H9 (cell line): ENCODE measurements around the gene LDB2. TPM values are rescaled to one million over a fixed set of nuclear protein-coding genes. Genes with fewer than 3 reads are reported as not detected.

Experiments used
- DNase-seq: peaks from one replicate; pipeline ENCODE4 v3.0.0-alpha.2; 2017
- H2AFZ ChIP-seq: one replicate; pipeline ENCODE4 v1.6.1; 2013; ENCODE audit warnings: mild to moderate bottlenecking, low read length, control low read depth, moderate library complexity
- H2AK5ac ChIP-seq: 2 replicates; pipeline ENCODE4 v1.6.1; 2013; ENCODE audit warnings: low read length, control low read depth, mixed read lengths; ENCODE audit not compliant: insufficient read length
- H2BK120ac ChIP-seq: one replicate; pipeline ENCODE4 v1.6.1; 2013; ENCODE audit warnings: low read depth, mild to moderate bottlenecking, low read length, control low read depth, inconsistent platforms; ENCODE audit not compliant: poor library complexity, severe bottlenecking
- H2BK12ac ChIP-seq: 2 replicates; pipeline ENCODE4 v1.6.1; 2013; ENCODE audit warnings: low read length, control low read depth, mixed read lengths, low read depth; ENCODE audit not compliant: insufficient read length
- H2BK15ac ChIP-seq: 2 replicates; pipeline ENCODE4 v1.6.1; 2013; ENCODE audit warnings: low read depth, low read length, control low read depth
- H2BK20ac ChIP-seq: one replicate; pipeline ENCODE4 v1.6.1; 2013; ENCODE audit warnings: low read depth, mild to moderate bottlenecking, low read length, control low read depth, inconsistent platforms; ENCODE audit not compliant: poor library complexity, severe bottlenecking
- H2BK5ac ChIP-seq: 2 replicates; pipeline ENCODE4 v1.6.1; 2013; ENCODE audit warnings: low read length, control low read depth, mixed read lengths; ENCODE audit not compliant: insufficient read length
- H3K14ac ChIP-seq: 2 replicates; pipeline ENCODE4 v1.6.1; 2013; ENCODE audit warnings: low read length, control low read depth; ENCODE audit not compliant: insufficient read depth
- H3K18ac ChIP-seq: 2 replicates; pipeline ENCODE4 v1.6.1; 2013; ENCODE audit warnings: low read depth, mild to moderate bottlenecking, mixed read lengths, low read length, control low read depth; ENCODE audit not compliant: insufficient read length
- H3K23ac ChIP-seq: 2 replicates; pipeline ENCODE4 v1.6.1; 2013; ENCODE audit warnings: low read length, control low read depth, mixed read lengths, low read depth; ENCODE audit not compliant: insufficient read length
- H3K23me2 ChIP-seq: 2 replicates; pipeline ENCODE4 v1.6.1; 2013; ENCODE audit warnings: low read depth, mild to moderate bottlenecking, mixed read lengths, low read length, control low read depth; ENCODE audit not compliant: insufficient read length, poor library complexity, severe bottlenecking
- H3K27ac ChIP-seq: 2 replicates; pipeline ENCODE4 v1.5.1; 2013; ENCODE audit warnings: low read length, control low read depth, mixed read lengths, low read depth; ENCODE audit not compliant: insufficient read length
- H3K27me3 ChIP-seq: 2 replicates; pipeline ENCODE4 v1.6.1; 2013; ENCODE audit warnings: low read length, control low read depth, inconsistent platforms; ENCODE audit not compliant: insufficient read depth
- H3K4ac ChIP-seq: 2 replicates; pipeline ENCODE4 v1.6.1; 2013; ENCODE audit warnings: low read depth, mild to moderate bottlenecking, control low read depth, inconsistent platforms, low read length, moderate library complexity
- H3K4me1 ChIP-seq: 2 replicates; pipeline ENCODE4 v1.6.1; 2013; ENCODE audit warnings: low read length, control low read depth, inconsistent platforms; ENCODE audit not compliant: insufficient read depth
- H3K4me2 ChIP-seq: 2 replicates; pipeline ENCODE4 v1.6.1; 2013; ENCODE audit warnings: low read length, control low read depth, mixed read lengths; ENCODE audit not compliant: insufficient read length, insufficient read depth
- H3K56ac ChIP-seq: 2 replicates; pipeline ENCODE4 v1.6.1; 2013; ENCODE audit warnings: low read depth, mild to moderate bottlenecking, mixed read lengths, low read length, control low read depth; ENCODE audit not compliant: insufficient read length
- H3K79me1 ChIP-seq: 2 replicates; pipeline ENCODE4 v1.6.1; 2013; ENCODE audit warnings: low read depth, mild to moderate bottlenecking, moderate library complexity, low read length, control low read depth, inconsistent platforms; ENCODE audit not compliant: insufficient read depth, poor library complexity, severe bottlenecking
- H3K79me2 ChIP-seq: 2 replicates; pipeline ENCODE4 v1.6.1; 2013; ENCODE audit warnings: low read length, control low read depth, inconsistent platforms; ENCODE audit not compliant: insufficient read depth
- H3K9ac ChIP-seq: 2 replicates; pipeline ENCODE4 v1.6.1; 2013; ENCODE audit warnings: low read length, control low read depth, mixed read lengths; ENCODE audit not compliant: insufficient read length; ENCODE audit errors: extremely low read depth
- H3K9me3 ChIP-seq: one replicate; pipeline ENCODE4 v1.6.1; 2013; ENCODE audit warnings: low read depth, low read length, inconsistent platforms; ENCODE audit not compliant: control insufficient read depth
- H3T11ph ChIP-seq: one replicate; pipeline ENCODE4 v1.6.1; 2013; ENCODE audit warnings: mild to moderate bottlenecking, low read length, control low read depth, inconsistent platforms
- H4K20me1 ChIP-seq: one replicate; pipeline ENCODE4 v1.6.1; 2013; ENCODE audit not compliant: control insufficient read depth, insufficient read length, insufficient read depth
- H4K5ac ChIP-seq: 2 replicates; pipeline ENCODE4 v1.6.1; 2013; ENCODE audit warnings: low read depth, mild to moderate bottlenecking, mixed read lengths, low read length, control low read depth; ENCODE audit not compliant: insufficient read length
- H4K8ac ChIP-seq: replicated peaks from 2 replicates; pipeline ENCODE4 v1.6.1; 2013; ENCODE audit warnings: low read length, control low read depth, mixed read lengths, low read depth; ENCODE audit not compliant: insufficient read length
- H4K91ac ChIP-seq: 2 replicates; pipeline ENCODE4 v1.6.1; 2013; ENCODE audit warnings: low read depth, mild to moderate bottlenecking, moderate library complexity, mixed read lengths, low read length, control low read depth; ENCODE audit not compliant: insufficient read length
- H3K27ac Mint-ChIP-seq, 3 experiments: 2 replicates in 2 of 3; 3 replicates in 1 of 3; pipeline ENCODE4 v1.8.0; 2020 to 2021; ENCODE audit warnings: mixed read lengths in 3 of 3, mild to moderate bottlenecking in 1 of 3, moderate library complexity in 1 of 3
- H3K27me3 Mint-ChIP-seq: 2 replicates; pipeline ENCODE4 v1.8.0; 2021; ENCODE audit warnings: low read depth, mild to moderate bottlenecking, moderate library complexity, mixed read lengths
- H3K36me3 Mint-ChIP-seq, 3 experiments: 2 replicates in 2 of 3; 3 replicates in 1 of 3; pipeline ENCODE4 v1.8.0; 2020 to 2021; ENCODE audit warnings: low read depth in 3 of 3, mixed read lengths in 3 of 3; ENCODE audit not compliant: insufficient read depth in 1 of 3
- H3K4me1 Mint-ChIP-seq, 2 experiments: 2 replicates each; pipeline ENCODE4 v1.8.0; 2020; ENCODE audit warnings: mixed read lengths in 2 of 2
- H3K4me3 Mint-ChIP-seq, 2 experiments: 2 replicates in 1 of 2; 3 replicates in 1 of 2; pipeline ENCODE4 v1.8.0; 2020 to 2021; ENCODE audit warnings: mild to moderate bottlenecking in 2 of 2, mixed read lengths in 2 of 2, moderate library complexity in 1 of 2
- H3K9me3 Mint-ChIP-seq, 2 experiments: 2 replicates in 1 of 2; 3 replicates in 1 of 2; pipeline ENCODE4 v1.8.0; 2020; ENCODE audit warnings: mild to moderate bottlenecking in 2 of 2, mixed read lengths in 2 of 2, moderate library complexity in 1 of 2
- WGBS: extraction: QIAGEN DNeasy Blood & Tissue Kit; methylation state at CpG from one replicate; pipeline ENCODE4 v1.1.7; 2013; ENCODE audit warnings: missing lambda C conversion rate, low lambda C conversion rate, mixed read lengths; ENCODE audit not compliant: insufficient read length; ENCODE audit errors: extremely low coverage; 5-methylcytosine and 5-hydroxymethylcytosine counted together
- total RNA-seq: library from RNA; stranded (reverse); gene quantifications from 2 replicates; pipeline ENCODE4 v1.2.1, GENCODE V29; 2021
- TF ChIP-seq, protein P1 (sequence below): fragments of 200-600 bp; sonication (generic); conservative IDR thresholded peaks from 3 replicates; pipeline ENCODE4 v1.8.0; 2021; ENCODE audit warnings: antibody characterized with exemption, mild to moderate bottlenecking

The LDB2 gene
- total RNA-seq, 1 experiment from 2014 or later: 22.5 TPM

DNA sequence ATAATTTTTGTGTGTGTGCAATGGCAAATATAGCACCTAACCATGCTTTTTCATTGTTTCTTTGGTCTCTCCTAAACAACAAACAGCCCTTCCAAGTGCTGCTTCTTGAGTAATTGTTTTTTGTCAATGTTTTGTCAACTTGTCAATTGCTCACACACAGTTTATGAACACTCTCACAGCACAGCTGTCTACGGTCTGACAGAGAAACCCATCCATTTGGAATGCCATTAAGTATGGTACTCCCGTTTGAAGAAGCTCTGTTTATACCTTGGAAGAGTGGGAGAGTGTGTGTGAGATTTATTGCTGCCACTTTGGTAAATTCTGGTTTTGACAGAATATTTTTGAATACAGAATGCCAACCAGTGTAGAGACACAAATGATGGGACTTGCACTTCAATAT lies 254.6 kb downstream of the LDB2 start:
- no peaks in the 10 kb centered on the region for H4K20me1 ChIP-seq
- H4K8ac ChIP-seq: no peak overlapping the region
- Mint-ChIP-seq H3K4me3 (no peak overlapping the region), H3K9me3 (no peaks in the 10 kb centered on the region), H3K27me3 (no peaks in the 10 kb centered on the region), H3K27ac (no peak overlapping the region), H3K4me1 (peaks cover 0 to 3% of the 10 kb centered on the region in 2 experiments; a peak in 2 of 4 replicates), H3K36me3 (no peaks in the 10 kb centered on the region)
- TF ChIP-seq, protein P1, sequence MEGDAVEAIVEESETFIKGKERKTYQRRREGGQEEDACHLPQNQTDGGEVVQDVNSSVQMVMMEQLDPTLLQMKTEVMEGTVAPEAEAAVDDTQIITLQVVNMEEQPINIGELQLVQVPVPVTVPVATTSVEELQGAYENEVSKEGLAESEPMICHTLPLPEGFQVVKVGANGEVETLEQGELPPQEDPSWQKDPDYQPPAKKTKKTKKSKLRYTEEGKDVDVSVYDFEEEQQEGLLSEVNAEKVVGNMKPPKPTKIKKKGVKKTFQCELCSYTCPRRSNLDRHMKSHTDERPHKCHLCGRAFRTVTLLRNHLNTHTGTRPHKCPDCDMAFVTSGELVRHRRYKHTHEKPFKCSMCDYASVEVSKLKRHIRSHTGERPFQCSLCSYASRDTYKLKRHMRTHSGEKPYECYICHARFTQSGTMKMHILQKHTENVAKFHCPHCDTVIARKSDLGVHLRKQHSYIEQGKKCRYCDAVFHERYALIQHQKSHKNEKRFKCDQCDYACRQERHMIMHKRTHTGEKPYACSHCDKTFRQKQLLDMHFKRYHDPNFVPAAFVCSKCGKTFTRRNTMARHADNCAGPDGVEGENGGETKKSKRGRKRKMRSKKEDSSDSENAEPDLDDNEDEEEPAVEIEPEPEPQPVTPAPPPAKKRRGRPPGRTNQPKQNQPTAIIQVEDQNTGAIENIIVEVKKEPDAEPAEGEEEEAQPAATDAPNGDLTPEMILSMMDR: no peak
- H3K79me1 ChIP-seq: no peaks in the 10 kb centered on the region
- no peak overlapping the region for H2BK5ac ChIP-seq
- no peak overlapping the region for H3K27ac ChIP-seq
- H3K14ac ChIP-seq: no peak overlapping the region
- H4K5ac ChIP-seq: no peak overlapping the region
- H4K91ac ChIP-seq: no peak overlapping the region
- no peak overlapping the region for H3K18ac ChIP-seq
- no peak overlapping the region for H2BK12ac ChIP-seq
- H3K4ac ChIP-seq: no peak overlapping the region
- H3K9me3 ChIP-seq: no peaks in the 10 kb centered on the region
- no peak overlapping the region for H3K9ac ChIP-seq
- WGBS: no CpG with 5 or more reads among the region's 2 CpGs
- H3K27me3 ChIP-seq: no peaks in the 10 kb centered on the region
- H3K79me2 ChIP-seq: no peaks in the 10 kb centered on the region
- H3K4me1 ChIP-seq: no peaks in the 10 kb centered on the region; the same call in 1 of the 2 replicates
- DNase-seq: no peak
- H2AFZ ChIP-seq: no peak overlapping the region
- no peaks in the 10 kb centered on the region for H3K23me2 ChIP-seq
- H3K4me2 ChIP-seq: no peak overlapping the region
- H3K23ac ChIP-seq: no peak overlapping the region
- no peak overlapping the region for H2BK20ac ChIP-seq
- no peak overlapping the region for H3K56ac ChIP-seq
- H2BK15ac ChIP-seq: no peak overlapping the region
- H2AK5ac ChIP-seq: no peak overlapping the region
- H2BK120ac ChIP-seq: no peak overlapping the region
- H3T11ph ChIP-seq: no peak overlapping the region
